HG03045 (cell line): Measurements from ENCODE around the gene MTHFR.

Source experiments
- ATAC-seq: cut with Tn5 transposase; IDR thresholded peaks from one replicate; pipeline ENCODE4 v1.9.1; 2021; ENCODE audit warnings: mild to moderate bottlenecking, moderate library complexity; ENCODE audit not compliant: unreplicated experiment

The MTHFR gene

GRCh38 chr1:11761988-11762406, 43.8 kb downstream of the MTHFR start, which contains the start of gene C1orf167:
Gene C1orf167 (plus strand): TSS chr1:11762193. CDS start chr1:11764401, 2,208 bp downstream.
- no peak for ATAC-seq

DNA sequence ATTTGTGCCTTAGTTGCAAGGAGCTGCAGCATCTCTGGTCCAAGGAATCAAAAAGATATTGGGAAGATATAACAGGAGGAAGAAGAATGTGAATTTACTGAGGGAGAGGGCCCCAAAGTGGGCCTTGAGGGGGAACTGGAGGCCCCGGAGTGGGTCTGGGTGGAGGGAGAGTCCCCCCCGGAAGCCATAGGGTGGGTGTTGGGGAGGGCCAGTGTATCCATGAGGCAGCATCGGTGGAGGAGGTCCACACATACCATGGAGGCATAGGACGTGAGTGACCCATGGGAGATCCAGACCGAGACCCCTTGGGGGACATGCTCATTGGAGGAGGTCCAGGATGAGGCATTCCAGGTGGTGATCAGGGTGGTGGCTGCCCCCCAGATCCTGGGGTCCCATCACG, 44.5 kb downstream of the MTHFR start:
- ATAC-seq: no peak

DNA sequence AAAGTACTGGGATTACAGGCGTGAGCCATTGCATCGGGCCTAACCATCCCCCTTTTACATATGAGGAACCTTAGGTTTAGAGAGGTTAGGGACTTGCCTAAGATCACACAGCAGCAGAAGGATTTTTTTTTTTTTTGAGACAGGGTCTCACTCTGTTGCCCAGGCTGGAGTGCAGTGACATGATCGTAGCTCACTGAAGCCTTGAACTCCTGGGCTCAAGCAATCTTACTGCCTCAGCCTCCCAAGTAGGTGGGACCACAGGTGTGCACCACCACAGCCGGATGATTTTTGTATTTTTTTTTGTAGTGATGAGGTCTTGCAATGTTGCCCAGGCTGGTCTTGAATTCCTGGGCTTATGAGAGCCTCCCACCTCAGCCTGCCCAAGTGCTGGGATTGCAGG, 46.0 kb downstream of the MTHFR start:
- ATAC-seq: no peak

GRCh38 chr1:11757047-11757446, 48.7 kb downstream of the MTHFR start:
- ATAC-seq: no peak

DNA sequence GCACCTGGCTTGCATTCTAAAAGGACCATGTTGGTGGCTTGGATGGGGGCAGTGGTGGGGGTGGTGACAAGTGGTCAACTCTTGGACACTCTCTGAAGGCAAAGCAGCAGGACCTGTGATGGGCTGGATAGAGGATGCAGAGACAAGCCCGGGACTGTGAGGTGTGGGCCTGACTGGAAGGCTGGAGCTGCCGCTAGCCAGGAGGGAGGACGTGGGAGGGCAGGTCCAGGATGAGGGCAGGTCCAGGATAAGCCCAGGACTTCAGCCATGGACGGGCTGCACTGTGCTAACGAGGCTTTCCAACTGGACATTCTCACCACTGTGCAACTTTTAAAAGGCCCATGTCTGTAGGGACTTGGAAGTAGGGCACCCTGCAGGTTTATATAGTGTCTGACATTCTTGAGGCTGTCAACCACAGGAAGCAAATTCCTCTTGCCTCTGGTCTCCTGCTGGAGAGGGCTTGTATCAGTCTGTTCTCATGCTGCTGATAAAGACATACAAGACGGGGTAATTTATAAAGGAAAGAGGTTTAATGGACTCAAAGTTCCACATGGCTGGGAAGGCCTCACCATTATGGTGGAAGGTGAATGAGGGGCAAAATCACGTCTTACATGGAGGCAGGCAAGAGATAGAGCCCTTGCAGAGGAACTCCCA, 52.1 kb downstream of the MTHFR start:
- no peak for ATAC-seq

DNA sequence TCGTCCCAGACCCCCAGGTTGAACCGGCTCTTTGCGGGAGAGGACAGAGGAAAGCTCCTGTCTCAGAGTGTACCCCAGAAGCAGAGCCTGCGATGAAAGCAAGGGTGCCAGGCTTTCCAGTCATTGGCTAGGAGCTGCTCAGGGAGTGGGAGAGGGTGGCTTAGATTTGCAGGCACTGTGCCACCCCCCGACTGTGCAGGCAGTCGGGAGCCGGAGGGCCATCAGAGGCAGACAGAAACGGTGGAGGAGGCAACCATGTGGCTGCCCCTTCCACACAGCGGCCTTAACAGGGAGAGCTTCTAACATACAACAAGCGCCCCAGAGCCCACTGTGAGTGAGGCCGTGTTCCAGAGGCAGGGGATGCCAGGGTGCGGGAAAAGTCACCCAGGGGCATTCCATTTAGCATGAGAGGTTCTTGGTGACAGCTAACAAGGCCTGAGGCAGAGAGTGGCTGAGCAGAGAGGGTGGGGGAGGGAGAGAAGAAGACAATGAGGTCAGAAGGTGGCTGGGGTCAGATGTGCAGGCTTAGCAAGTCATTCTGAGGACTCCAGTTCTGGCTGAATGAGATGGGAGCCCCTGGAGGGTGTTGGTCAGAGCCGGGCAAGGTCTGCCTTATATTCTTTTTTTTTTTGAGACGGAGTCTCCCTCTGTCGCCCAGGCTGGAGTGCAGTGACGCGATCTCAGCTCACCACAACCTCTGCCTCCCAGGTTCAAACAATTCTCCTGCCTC, 53.2 kb downstream of the MTHFR start:
- no peak for ATAC-seq

DNA sequence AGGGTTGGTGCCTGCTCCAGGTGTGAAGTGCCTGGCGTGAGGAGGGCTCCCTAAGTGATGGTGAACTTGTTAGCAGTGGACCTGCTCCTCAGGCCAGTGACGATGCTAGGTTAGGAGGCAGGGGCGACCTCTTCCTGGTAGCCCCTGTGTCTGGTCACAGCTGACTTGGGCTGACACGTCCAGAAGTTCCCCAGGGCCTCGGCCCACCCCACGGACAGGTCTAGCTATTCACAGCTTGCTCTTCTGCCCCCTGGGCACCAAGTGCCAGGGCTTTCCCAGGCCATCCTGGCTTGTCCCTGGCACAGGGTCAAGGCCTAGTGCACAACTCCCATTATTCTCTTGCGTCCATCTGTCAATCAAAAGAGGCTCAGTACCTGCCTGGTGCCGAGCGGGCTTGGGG, 54.7 kb downstream of the MTHFR start:
- ATAC-seq: no peak

GRCh38 chr1:11749996-11750395, 55.8 kb downstream of the MTHFR start:
- no peak for ATAC-seq

GRCh38 chr1:11749203-11749689, 56.5 kb downstream of the MTHFR start:
- peak; percentile 51 for ATAC-seq

GRCh38 chr1:11748294-11749202, 57.2 kb downstream of the MTHFR start:
- no peak for ATAC-seq

- ATAC-seq: no peak
Observed at GRCh38 chr1:11746795-11747487, 58.8 kb downstream of the MTHFR start.

GRCh38 chr1:11746092-11746491, 59.7 kb downstream of the MTHFR start:
- no peak for ATAC-seq

- ATAC-seq: no peak
Observed at GRCh38 chr1:11744287-11744686, 61.5 kb downstream of the MTHFR start.

GRCh38 chr1:11741919-11742558, 63.7 kb downstream of the MTHFR start:
- no peak for ATAC-seq

- no peak for ATAC-seq
Observed at GRCh38 chr1:11741482-11741881, 64.3 kb downstream of the MTHFR start.

DNA sequence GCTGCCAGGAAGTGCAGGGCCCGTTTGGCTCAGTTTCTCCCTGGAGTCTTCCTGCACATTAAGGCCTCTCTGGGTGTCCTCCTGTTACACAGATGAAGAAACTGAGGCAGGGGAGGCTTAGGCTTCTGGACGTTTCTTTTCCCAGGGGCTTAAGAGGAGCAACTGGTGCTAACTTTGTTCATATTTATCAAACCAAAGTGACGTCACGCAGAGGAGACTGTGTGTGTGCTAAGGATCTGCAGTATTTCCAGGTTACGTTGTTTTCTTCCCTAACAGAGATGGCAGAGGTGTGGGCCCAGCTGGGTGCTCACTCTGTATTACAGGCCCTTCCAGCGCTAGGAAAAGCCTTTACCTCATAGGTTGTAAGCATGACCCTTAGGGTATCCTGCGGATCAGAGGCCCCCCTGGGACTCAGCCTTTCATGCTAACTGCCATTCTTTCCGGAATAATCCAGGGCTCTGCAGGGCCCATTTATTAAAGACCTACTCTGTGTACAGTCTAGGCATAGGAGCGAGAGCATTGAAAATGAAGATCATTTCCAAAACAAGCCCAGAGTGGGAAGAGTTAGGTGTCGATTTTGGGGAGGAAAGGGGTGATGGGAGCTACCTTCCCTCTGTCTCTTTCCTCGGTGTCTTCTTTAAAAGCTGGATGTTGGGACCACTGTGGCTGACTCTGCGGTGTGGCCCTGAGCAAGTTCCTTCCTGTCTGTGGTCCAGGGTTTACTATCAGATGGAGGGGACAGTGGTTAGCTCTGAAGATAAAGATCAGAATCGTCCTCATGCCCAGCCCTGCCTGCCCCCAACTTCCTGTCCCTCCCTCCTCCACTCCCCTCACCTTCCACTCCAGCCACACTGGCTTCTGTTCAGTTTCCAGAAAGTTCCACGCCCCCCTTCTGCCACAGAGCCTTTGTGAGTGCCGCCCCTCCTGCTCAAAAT, 65.2 kb downstream of the MTHFR start:
- no peak for ATAC-seq

- no peak for ATAC-seq
Observed at GRCh38 chr1:11738783-11739182, 67.0 kb downstream of the MTHFR start.

DNA sequence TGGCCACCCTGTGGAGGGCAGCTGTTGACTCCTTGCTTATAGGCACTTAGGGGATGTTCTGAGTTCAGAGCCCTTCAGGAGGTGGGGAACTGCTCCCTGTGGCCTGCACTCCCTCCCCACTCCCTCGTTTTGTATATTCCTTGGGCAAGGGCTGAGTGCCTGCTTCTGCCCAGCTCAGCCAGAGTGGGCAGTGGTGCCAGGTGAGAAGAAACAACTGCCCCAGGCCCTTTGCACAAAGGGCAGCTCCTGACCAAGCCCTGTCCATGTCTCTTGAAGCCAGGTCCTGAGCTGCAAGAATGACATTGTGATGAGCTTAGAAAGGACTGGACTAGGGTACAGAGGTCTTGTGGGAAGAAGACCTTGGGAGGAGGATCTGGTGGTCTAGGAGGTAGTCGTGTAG, 67.7 kb downstream of the MTHFR start:
- no peak for ATAC-seq
